ENCODE results near the gene EXD1.

DNA sequence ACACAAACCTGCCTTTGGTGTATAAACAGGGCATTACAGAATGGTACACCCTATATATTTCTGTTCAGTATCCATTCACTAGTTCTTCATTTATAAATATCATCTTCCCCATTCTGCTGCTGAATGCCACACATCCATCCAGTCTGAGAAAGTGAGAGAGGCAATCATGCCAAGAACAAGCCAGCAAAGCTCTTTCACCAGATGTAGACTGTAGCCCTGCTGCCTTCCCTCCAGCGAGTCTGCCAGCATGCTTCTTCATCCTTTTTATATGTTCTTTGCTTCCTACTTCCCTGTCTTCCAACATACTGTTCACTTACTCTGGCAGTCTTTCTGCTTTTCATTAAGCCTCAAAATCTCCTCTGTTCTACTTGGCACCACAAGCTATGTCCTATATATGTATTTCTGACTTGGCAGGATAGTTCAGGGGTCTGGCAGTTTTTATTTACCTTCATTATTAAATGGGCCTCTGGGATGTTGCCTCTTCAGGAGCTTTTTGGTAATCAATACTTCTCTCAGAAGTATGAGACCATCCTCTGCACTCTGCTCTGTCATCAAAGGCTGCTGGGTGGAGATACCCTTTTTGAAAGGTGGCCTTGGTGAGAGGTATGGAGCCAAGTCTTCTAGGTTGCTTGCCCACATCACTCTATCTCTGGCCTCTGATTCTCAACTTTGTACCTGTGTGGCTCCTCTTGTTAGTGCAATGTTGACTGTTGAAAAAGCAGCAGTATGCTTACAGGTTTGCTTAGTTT lies 49.2 kb upstream of the EXD1 start:
- TF ChIP-seq, protein P1, sequence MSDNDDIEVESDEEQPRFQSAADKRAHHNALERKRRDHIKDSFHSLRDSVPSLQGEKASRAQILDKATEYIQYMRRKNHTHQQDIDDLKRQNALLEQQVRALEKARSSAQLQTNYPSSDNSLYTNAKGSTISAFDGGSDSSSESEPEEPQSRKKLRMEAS (IDR thresholded peaks at IDR 0.05) = no peak
- TF ChIP-seq, protein P2, sequence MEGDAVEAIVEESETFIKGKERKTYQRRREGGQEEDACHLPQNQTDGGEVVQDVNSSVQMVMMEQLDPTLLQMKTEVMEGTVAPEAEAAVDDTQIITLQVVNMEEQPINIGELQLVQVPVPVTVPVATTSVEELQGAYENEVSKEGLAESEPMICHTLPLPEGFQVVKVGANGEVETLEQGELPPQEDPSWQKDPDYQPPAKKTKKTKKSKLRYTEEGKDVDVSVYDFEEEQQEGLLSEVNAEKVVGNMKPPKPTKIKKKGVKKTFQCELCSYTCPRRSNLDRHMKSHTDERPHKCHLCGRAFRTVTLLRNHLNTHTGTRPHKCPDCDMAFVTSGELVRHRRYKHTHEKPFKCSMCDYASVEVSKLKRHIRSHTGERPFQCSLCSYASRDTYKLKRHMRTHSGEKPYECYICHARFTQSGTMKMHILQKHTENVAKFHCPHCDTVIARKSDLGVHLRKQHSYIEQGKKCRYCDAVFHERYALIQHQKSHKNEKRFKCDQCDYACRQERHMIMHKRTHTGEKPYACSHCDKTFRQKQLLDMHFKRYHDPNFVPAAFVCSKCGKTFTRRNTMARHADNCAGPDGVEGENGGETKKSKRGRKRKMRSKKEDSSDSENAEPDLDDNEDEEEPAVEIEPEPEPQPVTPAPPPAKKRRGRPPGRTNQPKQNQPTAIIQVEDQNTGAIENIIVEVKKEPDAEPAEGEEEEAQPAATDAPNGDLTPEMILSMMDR (IDR thresholded peaks at IDR 0.05 in 2 of 3, conservative IDR thresholded peaks at IDR 0.05 in 1 of 3; ENCODE audit: borderline replicate concordance in 1 of 3, insufficient read depth in 1 of 3, low read depth in 2 of 3, low read length in 2 of 3) = no peak
- no peak for TF ChIP-seq POLR2A (IDR thresholded peaks at IDR 0.05; ENCODE audit: borderline replicate concordance, extremely low read depth, insufficient read depth, insufficient read length)
- TF ChIP-seq EGR1 (IDR thresholded peaks at IDR 0.05; ENCODE audit: low read depth) = no peak
- no peak for TF ChIP-seq POLR2AphosphoS5 (IDR thresholded peaks at IDR 0.05; ENCODE audit: low read depth, low read length)
- no peak for TF ChIP-seq ZNF274 (IDR thresholded peaks at IDR 0.05; ENCODE audit: low read depth, low read length)
- TF ChIP-seq EZH2phosphoT487 (IDR thresholded peaks at IDR 0.05; ENCODE audit: borderline replicate concordance) = no peak
- TF ChIP-seq RAD21 (IDR thresholded peaks at IDR 0.05; ENCODE audit: low read depth) = no peak
